ENCODE data around the gene SH2D3A. TPM values are rescaled to one million over a fixed set of nuclear protein-coding genes. Genes with fewer than 3 reads are reported as not detected.

SH2D3A gene
- total and polyA plus RNA-seq, 2 donors (not counting 3 experiments of a cell fraction or from before 2014, with no cell fraction given), result 0.04 to 0.53 TPM

GRCh38 chr19:6730153-6730804 lies 37.0 kb downstream of the SH2D3A start:
- FAIRE-seq (peak; percentile 37), DNase-seq (ENCODE audit: low read depth, low spot score) (no peak)
- ChIA-PET POLR2A (interaction anchor here (0.7 kb wide), 1 partner anchor 14 kb away, joined by 5 read pairs; no protein-coding TSS in a partner anchor), CTCF (no interaction called here)
- H3K27me3 ChIP-seq (ENCODE audit: control insufficient read depth in 2 of 2, insufficient read depth in 2 of 2, low read length in 2 of 2), result no peaks in the 10 kb centered on the region
- no peaks in the 10 kb centered on the region for H3K9me1 ChIP-seq (replicated peaks; ENCODE audit: control insufficient read depth, extremely low read depth, insufficient read depth, low read length)
- no peak overlapping the region for H3K9ac ChIP-seq (replicated peaks; ENCODE audit: extremely low read depth, insufficient read depth, low read length)
- peaks cover 0 to 5% of the 10 kb centered on the region in 2 experiments for H3K36me3 ChIP-seq (ENCODE audit: control insufficient read depth in 2 of 2, extremely low read depth in 1 of 2, insufficient read depth in 2 of 2, low read length in 2 of 2)
- BruUV-seq (replicated peaks), result no TSS peak
- TF ChIP-seq CTCF (IDR thresholded peaks at IDR 0.05; ENCODE audit: extremely low read depth in 1 of 2, insufficient read depth in 1 of 2, low read depth in 1 of 2, low read length in 2 of 2) (no peak), GATA2 (IDR thresholded peaks at IDR 0.05; ENCODE audit: insufficient read depth, insufficient read length, low read depth, low read length) (no peak), EZH2 (IDR thresholded peaks at IDR 0.05; ENCODE audit: borderline replicate concordance, low read depth, low read length, severe bottlenecking) (no peak), MYC (IDR thresholded peaks at IDR 0.05; ENCODE audit: low read depth, low read length) (no peak), FOS (IDR thresholded peaks at IDR 0.05; ENCODE audit: borderline replicate concordance, insufficient read depth, low read length) (no peak), MAX (IDR thresholded peaks at IDR 0.05; ENCODE audit: insufficient read depth, insufficient read length) (no peak), POLR2AphosphoS5 (IDR thresholded peaks at IDR 0.05; ENCODE audit: insufficient read depth, low read depth, low read length) (no peak), POLR2A (IDR thresholded peaks at IDR 0.05; ENCODE audit: low read depth, low read length) (no peak), JUN (IDR thresholded peaks at IDR 0.05; ENCODE audit: borderline replicate concordance, insufficient read depth, insufficient read length, low read depth) (no peak)
- H4K20me1 ChIP-seq (replicated peaks; ENCODE audit: control insufficient read depth, extremely low read depth, insufficient read depth, low read length), result no peaks in the 10 kb centered on the region
- H3K4me2 ChIP-seq (ENCODE audit: insufficient read depth, low read length), result no peak overlapping the region
- H2AFZ ChIP-seq (ENCODE audit: low read depth, low read length), result no peak overlapping the region
- H3K4me3 ChIP-seq (replicated peaks in 1 of 3; ENCODE audit: insufficient read depth in 1 of 3, low read depth in 1 of 3, low read length in 3 of 3), result no peak overlapping the region
- dilution Hi-C loops (cut with MboI; ENCODE audit: extremely low pct_ligation_motif_present, low sequenced_read_pairs) (no loop called here), intact Hi-C loops (cut with micrococcal nuclease) (loop anchor here (10.0 kb wide), 2 partner anchors 55 to 305 kb away; partner anchors contain the start of genes KHSRP and TNFSF14)
- H3K79me2 ChIP-seq (ENCODE audit: control insufficient read depth, insufficient read depth, low read length), result no peaks in the 10 kb centered on the region
- H3K4me1 ChIP-seq (ENCODE audit: control insufficient read depth, extremely low read depth, insufficient read depth, low read length), result peaks cover 13% of the 10 kb centered on the region
- H3K27ac ChIP-seq (ENCODE audit: insufficient read depth, low read depth, low read length), result peak overlapping the region; percentile 3
- no peaks in the 10 kb centered on the region for H3K9me3 ChIP-seq (replicated peaks; ENCODE audit: control insufficient read depth, insufficient read depth, low read length)
